HG02623 (cell line): ENCODE measurements around the gene RASL12.
"Not testable (repeated sequence)": the region's sequence is repeated elsewhere in the genome, so short reads cannot be mapped to it uniquely, and the experiment has no call there.

ENCODE experiments used
- ATAC-seq: cut with Tn5 transposase; IDR thresholded peaks from one replicate; pipeline ENCODE4 v1.9.1; 2021; ENCODE audit warnings: moderate library complexity; ENCODE audit not compliant: unreplicated experiment

RASL12 gene

GRCh38 chr15:65075607-65076395, 8.0 kb upstream of the RASL12 start:
- ATAC-seq, result not testable (repeated sequence)

GRCh38 chr15:65074946-65075345, 7.2 kb upstream of the RASL12 start:
- not testable (repeated sequence) for ATAC-seq

GRCh38 chr15:65072617-65073016, 4.8 kb upstream of the RASL12 start:
- no peak for ATAC-seq

DNA sequence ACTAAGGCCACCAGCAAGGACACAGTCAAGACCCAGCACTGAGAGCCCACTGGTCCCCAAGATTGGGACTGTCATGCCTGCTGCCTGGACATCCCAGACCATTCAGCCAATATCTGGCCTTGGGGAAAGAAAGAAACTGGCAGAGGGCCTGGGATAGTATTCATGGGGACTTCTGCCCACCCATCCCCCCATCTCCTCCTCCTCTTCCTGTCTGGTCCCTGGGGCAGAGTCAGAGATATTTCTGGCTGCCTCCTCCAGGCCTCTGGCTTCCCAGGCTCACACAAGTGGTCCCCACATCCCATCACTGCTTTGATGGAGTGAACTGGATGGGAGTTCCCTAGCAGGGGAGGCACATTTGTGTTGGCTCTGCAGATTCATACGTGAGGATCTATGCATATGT, 4.2 kb upstream of the RASL12 start:
- no peak for ATAC-seq

DNA sequence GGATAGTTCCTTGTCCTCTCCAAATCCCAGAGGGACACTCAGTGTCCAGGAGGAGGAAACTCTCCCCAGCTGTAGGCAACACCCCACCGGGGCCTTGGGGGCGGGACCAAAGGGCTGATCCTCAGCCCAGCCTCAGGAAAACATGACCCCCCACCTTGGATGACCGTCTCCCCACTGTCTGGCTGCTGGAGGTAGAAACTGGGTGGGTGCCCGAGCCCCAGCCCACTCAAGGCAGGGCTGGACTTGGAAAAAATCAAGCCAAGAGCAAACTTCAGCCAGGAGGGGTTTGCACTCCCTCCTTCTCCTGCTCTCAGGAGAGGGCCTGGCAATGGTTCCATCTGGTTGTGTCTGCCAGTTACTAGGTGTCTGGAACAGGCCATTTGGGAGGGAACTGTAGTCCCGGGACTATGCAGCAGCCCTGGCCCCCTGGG, 3.6 kb upstream of the RASL12 start:
- no peak for ATAC-seq

- no peak for ATAC-seq
Measured at GRCh38 chr15:65069779-65070546, 2.2 kb upstream of the RASL12 start.

- no peak for ATAC-seq
Measured at GRCh38 chr15:65069179-65069578, 1.4 kb upstream of the RASL12 start.

DNA sequence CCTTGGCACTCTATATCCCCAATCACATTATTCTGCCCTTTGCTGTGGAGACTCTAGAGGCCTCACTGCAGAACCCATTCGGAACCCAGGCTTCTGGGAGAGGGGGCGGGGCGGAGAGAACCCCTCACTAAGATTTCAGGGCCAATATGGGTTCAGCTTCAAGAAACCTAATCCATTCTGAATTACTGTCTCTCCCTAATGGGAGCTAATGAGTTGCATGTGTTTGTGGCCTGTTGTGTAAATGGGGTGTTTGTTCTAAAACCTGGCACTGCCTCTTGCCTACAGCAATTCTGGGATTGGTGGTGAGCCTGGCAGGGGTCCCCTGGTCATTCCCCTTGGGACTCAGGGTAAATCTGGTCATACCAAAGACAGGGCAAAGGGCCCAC, 605 bp upstream of the RASL12 start:
- ATAC-seq, result no peak

DNA sequence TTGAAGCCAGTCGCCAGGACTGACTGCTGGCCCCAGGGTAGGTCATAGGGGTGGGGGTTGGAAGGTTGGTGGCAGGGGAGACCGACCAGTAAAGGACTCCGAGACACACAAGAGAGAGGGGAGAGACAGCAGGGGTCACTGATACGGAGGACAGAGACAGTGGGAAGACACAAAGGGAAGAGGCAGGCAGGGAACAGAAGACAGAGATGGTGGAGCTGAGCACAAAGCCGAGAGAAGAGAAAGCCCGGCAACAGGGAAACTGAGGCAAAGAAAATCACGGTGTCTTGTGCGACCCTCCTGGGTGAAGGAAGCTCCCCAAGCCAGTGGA, 510 bp downstream of the RASL12 start:
- no peak for ATAC-seq

GRCh38 chr15:65066635-65067316, 1.0 kb downstream of the RASL12 start:
- no peak for ATAC-seq

DNA sequence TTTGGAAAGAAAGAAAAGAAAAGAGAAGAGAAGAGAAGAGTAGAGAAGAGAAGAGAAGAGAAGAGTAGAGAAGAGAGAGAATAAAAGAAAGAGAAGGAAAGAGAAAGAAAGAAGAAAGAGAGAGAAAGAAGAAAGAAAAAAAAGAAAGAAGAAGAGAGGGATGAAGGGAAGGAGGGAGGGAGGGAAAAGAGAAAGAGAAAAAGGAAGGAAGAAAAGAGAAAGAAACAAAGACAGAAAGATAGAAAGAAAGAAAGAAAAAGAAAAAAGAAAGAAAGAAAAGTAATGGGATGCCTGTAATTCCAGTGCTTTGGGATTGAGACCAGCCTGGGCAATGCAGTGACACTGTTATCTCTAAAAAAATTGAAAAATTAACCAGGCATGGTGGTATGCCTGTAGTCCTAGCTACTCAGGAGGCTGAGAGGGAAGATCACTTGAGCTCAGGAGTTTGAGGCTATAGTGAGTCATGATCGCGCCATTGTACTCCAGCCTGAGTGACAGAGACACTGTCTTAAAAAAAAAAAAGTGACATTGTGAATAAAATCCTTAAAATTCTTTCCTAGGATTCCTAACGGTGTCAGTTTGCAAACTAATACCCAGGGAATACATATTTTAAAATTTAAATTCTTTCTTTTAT, 1.7 kb downstream of the RASL12 start:
- ATAC-seq, result no peak

- no peak for ATAC-seq
Measured at GRCh38 chr15:65062726-65063125, 5.1 kb downstream of the RASL12 start.

DNA sequence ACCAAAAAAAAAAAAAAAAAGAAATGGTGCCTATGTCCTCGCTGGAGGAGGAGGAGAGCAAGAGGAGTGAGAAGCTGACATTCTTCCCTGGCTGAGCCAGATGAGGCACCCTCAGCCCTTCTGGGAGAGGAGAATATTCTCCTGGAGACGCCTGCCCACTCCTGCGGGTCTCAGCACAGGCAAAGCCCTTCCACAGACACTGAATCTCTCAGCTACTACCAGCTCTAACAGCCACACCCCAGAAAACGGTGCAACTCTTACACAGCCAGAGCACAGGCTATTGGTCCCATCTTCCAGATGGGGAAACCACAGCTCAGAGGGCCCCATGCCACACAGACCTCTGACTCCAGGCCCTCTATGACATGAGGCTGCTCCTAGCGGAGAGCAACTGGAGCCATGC, 5.7 kb downstream of the RASL12 start:
- ATAC-seq, result no peak

DNA sequence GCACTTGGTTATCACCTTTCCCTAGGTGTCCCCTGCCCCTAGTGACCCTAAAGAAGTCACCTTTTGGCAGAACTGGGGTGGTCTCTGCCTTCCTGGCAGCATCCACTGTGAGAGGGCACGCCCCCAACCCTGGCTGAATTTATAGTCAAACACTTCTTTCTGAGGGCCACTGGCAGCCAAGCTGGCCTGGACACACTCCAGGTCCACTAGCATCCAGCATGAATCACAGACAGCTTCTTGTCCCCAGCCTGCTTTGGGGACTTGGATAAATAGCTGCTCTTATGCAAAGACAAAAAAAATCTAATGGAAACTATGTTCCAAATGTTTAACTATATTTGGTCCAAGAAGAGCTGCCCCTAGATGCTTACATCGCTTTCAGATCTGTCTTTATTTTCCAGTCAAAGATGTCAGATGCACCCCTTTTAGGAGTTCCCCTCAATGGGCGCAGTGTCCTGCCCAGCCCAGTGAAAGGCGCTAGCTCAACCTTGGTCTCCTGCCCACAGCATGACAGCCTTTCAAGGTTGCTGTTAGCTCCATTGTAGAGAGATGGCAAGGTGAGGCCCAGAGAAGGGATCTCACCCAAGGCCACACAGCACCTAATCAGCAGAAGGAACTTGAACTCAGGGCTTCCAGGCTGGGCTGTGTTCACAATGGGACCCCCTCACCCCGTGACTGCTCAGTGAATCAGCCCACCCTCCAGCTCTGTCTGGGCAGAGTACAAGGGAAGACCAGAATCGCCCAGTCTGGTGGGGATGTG, 7.0 kb downstream of the RASL12 start:
- ATAC-seq, result no peak

DNA sequence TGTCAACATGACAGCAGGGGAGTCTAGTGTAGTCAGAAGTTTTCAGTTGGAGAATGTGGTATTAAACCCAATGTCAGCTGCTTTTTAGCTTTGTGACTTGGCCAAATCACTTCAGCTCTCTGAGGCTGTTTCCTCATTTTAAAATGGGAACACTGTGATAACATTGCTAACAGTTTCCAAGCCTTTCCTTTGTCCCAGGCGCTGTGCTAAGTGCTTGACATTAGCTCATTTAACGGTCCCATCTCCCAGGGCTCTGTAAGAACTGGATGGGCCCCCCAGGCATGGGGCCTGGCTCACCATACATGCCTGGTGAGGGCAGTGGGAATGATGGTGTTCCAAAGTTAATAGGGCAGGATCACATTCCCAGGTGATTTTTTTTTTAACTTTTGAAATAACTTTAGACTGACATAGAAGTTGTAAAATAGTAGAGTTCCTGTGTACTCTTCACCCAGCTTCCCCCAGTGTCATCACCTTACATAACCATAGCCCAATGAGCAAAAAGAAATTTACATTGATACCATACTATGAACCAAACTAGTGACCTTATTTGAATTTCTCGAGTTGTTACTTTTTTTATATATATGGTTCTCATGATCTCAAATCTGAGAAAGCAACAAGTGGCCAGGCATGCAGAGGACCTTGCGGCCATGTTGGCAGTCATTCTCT, 7.7 kb downstream of the RASL12 start:
- no peak for ATAC-seq

DNA sequence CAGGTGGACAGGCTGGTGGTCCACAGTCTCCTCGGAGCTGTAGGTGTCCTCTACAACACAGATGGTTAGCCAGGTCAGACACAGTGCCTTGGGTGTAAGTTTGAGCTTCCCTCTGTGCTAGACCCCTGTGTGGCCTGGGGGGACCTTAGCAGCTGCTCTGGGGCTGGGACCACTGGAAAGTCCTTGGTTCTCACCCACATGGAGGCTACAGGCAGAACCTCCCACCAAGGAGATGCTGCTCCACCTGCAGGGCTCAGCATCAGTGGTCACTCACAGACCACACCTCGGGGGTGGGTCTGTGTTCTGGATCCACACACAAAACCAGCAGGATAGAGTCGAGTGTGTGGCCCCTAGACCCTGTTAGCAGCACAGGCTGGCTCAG, 8.4 kb downstream of the RASL12 start:
- no peak for ATAC-seq

DNA sequence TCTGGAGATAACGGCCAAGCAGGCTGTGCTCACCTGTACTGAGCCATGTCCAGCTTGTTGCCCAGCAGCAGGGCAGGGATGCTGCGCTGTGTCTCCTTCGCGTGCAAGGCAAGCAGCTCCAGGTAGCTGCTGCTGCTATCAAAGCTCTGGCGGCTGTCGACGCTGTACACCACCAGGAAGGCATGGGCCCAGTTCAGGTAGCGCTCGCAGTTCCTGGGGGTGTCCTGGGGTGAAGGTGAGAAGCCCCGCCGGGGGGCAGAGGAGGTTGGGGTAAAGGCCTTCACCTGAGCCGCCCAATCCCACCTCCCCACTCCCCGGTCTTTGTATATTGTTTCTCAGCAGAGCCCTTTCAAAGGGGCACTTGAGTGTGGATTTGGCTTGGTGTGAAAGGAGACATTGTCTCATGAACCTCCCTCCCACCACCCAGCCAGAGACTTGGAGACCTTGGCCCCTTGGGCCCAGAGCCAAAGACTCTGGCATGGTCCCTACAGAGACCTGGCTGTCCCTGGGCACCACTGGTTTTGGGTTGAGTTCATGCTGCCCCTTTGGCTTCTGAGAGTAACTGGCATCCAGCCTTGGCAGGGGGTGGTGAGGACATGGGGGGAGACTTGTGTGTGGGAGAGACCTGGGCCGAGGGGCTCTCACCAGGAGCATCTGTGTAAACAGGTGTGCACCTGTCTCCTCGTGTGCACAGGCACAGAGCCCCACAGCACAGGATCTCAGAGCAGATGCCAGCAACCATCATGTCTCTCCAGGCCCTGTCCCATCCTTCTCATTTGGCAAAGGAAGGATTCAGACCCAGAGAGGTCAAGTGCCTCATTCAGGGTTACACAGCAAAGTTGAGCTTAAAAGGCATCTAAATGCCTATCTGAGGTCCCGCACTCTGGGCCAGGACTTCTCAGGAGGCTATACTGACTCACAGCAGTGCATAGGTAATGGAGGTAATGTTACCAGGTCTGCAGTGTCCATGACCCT, 9.1 kb downstream of the RASL12 start:
- no peak for ATAC-seq

DNA sequence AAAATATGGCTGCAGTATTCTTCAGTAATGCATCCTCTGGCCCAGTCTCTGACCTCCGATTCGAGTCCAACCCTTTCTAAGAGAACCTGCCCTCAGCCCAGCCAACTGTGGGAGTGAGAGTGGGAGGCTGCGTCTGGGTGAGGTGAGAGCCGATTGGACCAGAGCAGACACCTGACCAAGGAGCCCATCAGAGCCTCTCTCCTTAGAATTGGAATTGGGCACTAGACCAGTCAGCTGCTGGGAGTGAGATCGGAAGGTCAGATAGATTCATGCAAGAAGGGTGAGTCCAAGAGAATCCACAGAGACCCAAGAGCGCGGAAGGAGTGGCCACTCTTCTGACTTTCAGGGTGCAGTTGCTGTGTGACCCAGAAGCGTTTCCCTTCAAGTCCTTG, 10.2 kb downstream of the RASL12 start:
- ATAC-seq, result no peak
